ENCODE data around the gene ADAMTS3. TPM values are rescaled to one million over a fixed set of nuclear protein-coding genes. Genes with fewer than 3 reads are reported as not detected.

Gene ADAMTS3
- total RNA-seq, 1 experiment from 2014 or later = 0.39 TPM

GRCh38 chr4:72351521-72351920 lies 217.5 kb downstream of the ADAMTS3 start:
- ATAC-seq = no peak
- CTCF ChIA-PET = interaction anchor here (1.1 kb wide), 1 partner anchor 25 kb away, joined by 3 read pairs; no protein-coding TSS in a partner anchor
- Histone ChIP-seq H3K27me3 (ENCODE audit: control insufficient read depth, insufficient read depth, low read length) (no peaks in the 10 kb centered on the region), H3K4me3 (ENCODE audit: low read depth in 2 of 2, low read length in 2 of 2) (no peak overlapping the region), H3K9me3 (ENCODE audit: control insufficient read depth, insufficient read depth, low read depth, low read length) (no peaks in the 10 kb centered on the region), H3K4me1 (ENCODE audit: control insufficient read depth, insufficient read depth, low read length) (no peaks in the 10 kb centered on the region), H3K27ac (ENCODE audit: low read length) (no peak overlapping the region), H3K36me3 (ENCODE audit: control insufficient read depth, insufficient read depth, low read length) (no peaks in the 10 kb centered on the region)
- intact Hi-C loops (cut with micrococcal nuclease; ENCODE audit: unreplicated experiment) = no loop called here
- BruUV-seq (replicated peaks) = no TSS peak
- POLR2A ChIA-PET = interaction anchor here (0.6 kb wide), 1 partner anchor 151 kb away, joined by 4 read pairs; no protein-coding TSS in a partner anchor
- in situ Hi-C loops (cut with HindIII; ENCODE audit: low pct_unique_long_range_greater_than_20kb, low sequenced_read_pairs) = no loop called here
- no peak for TF ChIP-seq SIN3A (IDR thresholded peaks at IDR 0.05; ENCODE audit: borderline replicate concordance, insufficient read depth, low read depth, low read length)
- no peak for TF ChIP-seq TCF7L2 (IDR thresholded peaks at IDR 0.05; ENCODE audit: low read depth, low read length)
- no peak for TF ChIP-seq REST (IDR thresholded peaks at IDR 0.05; ENCODE audit: insufficient read depth in 1 of 2, low read depth in 2 of 2, low read length in 1 of 2)
- no peak for TF ChIP-seq CTCF (IDR thresholded peaks at IDR 0.05)
- TF ChIP-seq POLR2AphosphoS5 (IDR thresholded peaks at IDR 0.05; ENCODE audit: low read depth, low read length) = no peak
- no peak for DNase-seq (ENCODE audit: low read depth, low spot score)

GRCh38 chr4:72348701-72349100 lies 220.3 kb downstream of the ADAMTS3 start:
- H3K9me3 ChIP-seq (ENCODE audit: control insufficient read depth, insufficient read depth, low read depth, low read length) = no peaks in the 10 kb centered on the region
- in situ Hi-C loops (cut with HindIII; ENCODE audit: low pct_unique_long_range_greater_than_20kb, low sequenced_read_pairs) = no loop called here
- no peaks in the 10 kb centered on the region for H3K36me3 ChIP-seq (ENCODE audit: control insufficient read depth, insufficient read depth, low read length)
- CTCF ChIA-PET = no interaction called here
- no TSS peak for BruUV-seq (replicated peaks)
- H3K4me1 ChIP-seq (ENCODE audit: control insufficient read depth, insufficient read depth, low read length) = no peaks in the 10 kb centered on the region
- POLR2A ChIA-PET = no interaction called here
- H3K27ac ChIP-seq (ENCODE audit: low read length) = no peak overlapping the region
- H3K4me3 ChIP-seq (ENCODE audit: low read depth in 2 of 2, low read length in 2 of 2) = no peak overlapping the region
- TF ChIP-seq CTCF (IDR thresholded peaks at IDR 0.05) = no peak
- no peak for TF ChIP-seq REST (IDR thresholded peaks at IDR 0.05; ENCODE audit: insufficient read depth in 1 of 2, low read depth in 2 of 2, low read length in 1 of 2)
- no peak for TF ChIP-seq TCF7L2 (IDR thresholded peaks at IDR 0.05; ENCODE audit: low read depth, low read length)
- no peak for TF ChIP-seq POLR2AphosphoS5 (IDR thresholded peaks at IDR 0.05; ENCODE audit: low read depth, low read length)
- no peak for TF ChIP-seq SIN3A (IDR thresholded peaks at IDR 0.05; ENCODE audit: borderline replicate concordance, insufficient read depth, low read depth, low read length)
- H3K27me3 ChIP-seq (ENCODE audit: control insufficient read depth, insufficient read depth, low read length) = no peaks in the 10 kb centered on the region
- intact Hi-C loops (cut with micrococcal nuclease; ENCODE audit: unreplicated experiment) = no loop called here
- ATAC-seq (no peak), DNase-seq (ENCODE audit: low read depth, low spot score) (no peak)

Data from Panc1 (cell line).